HL-60 (cell line): ENCODE data around the gene ITGB2.

Source experiments
- CTCF ChIP-seq: IDR thresholded peaks from one replicate; pipeline ENCODE4 v1.5.1; 2011; ENCODE audit warnings: low read length, control low read depth, inconsistent platforms; ENCODE audit not compliant: insufficient read depth
- GABPA ChIP-seq: IDR thresholded peaks from 2 replicates; pipeline ENCODE4 v1.6.1; 2012; ENCODE audit warnings: low read depth
- POLR2AphosphoS5 ChIP-seq: IDR thresholded peaks from 2 replicates; pipeline ENCODE4 v1.6.1; 2012; ENCODE audit warnings: low read depth
- REST ChIP-seq: IDR thresholded peaks from 2 replicates; pipeline ENCODE4 v1.6.1; 2012; ENCODE audit warnings: low read depth; ENCODE audit not compliant: insufficient replicate concordance

GRCh38 chr21:44849616-44850130, 71.0 kb downstream of the ITGB2 start:
- TF ChIP-seq CTCF, result no peak
- TF ChIP-seq POLR2AphosphoS5, result no peak; the same call in 1 of the 2 replicates
- no peak for TF ChIP-seq GABPA
- TF ChIP-seq REST, result no peak
